Esophagus muscularis mucosa (tissue), 4 donors: Measurements from ENCODE around the gene AACS.

Source experiments
- EP300 ChIP-seq: sonication (generic); formaldehyde crosslinking; IDR thresholded peaks from one replicate; pipeline ENCODE4 v1.6.1; 2017; ENCODE audit warnings: antibody characterized with exemption
- POLR2A ChIP-seq: fragments of 450-650 bp; IDR thresholded peaks from one replicate; pipeline ENCODE4 v1.6.1; 2017; ENCODE audit warnings: antibody characterized with exemption, moderate library complexity, mild to moderate bottlenecking, low read depth
- TF ChIP-seq, protein P1 (sequence below), 3 experiments: fragments of 200-600 bp in 2 of 3; fragments of 450-650 bp in 1 of 3; sonication (generic) in 2 of 3; IDR thresholded peaks; one replicate each; pipeline ENCODE4 v1.5.1; 2017 to 2019; ENCODE audit warnings: antibody characterized with exemption in 3 of 3, mild to moderate bottlenecking in 2 of 3, moderate library complexity in 1 of 3

DNA sequence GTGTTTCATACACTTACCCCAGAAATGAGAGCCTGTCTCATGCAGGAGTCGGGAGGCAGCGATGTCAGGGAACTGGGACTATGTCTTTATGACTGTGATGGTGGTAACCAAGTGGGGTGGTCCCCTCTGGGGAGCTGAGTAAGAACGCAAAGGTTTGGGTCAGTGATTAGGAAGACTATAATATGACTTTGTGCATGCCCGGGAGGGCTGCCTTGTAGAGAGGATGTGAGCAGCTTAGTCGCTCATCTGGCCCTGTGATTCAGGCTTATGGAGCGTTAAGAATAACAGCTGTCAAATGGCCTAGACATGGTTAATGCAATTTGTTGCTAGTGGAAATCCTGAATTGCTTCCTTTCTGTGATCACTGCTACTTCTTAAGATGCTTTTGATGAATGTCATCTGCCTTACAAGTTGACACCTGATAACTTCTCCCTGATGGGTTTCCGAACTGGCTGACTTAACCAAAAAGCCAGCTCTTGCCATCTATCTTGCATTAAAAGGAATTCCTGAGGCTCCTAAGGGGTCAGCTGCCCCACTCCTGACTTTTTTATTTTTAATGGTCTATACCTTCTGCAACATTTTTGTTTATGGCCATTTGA is 35.4 kb upstream of the AACS start:
- TF ChIP-seq EP300, result no peak
- TF ChIP-seq, protein P1, sequence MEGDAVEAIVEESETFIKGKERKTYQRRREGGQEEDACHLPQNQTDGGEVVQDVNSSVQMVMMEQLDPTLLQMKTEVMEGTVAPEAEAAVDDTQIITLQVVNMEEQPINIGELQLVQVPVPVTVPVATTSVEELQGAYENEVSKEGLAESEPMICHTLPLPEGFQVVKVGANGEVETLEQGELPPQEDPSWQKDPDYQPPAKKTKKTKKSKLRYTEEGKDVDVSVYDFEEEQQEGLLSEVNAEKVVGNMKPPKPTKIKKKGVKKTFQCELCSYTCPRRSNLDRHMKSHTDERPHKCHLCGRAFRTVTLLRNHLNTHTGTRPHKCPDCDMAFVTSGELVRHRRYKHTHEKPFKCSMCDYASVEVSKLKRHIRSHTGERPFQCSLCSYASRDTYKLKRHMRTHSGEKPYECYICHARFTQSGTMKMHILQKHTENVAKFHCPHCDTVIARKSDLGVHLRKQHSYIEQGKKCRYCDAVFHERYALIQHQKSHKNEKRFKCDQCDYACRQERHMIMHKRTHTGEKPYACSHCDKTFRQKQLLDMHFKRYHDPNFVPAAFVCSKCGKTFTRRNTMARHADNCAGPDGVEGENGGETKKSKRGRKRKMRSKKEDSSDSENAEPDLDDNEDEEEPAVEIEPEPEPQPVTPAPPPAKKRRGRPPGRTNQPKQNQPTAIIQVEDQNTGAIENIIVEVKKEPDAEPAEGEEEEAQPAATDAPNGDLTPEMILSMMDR (IDR thresholded peaks at IDR 0.05), result no peak
- TF ChIP-seq POLR2A, result no peak
